GM21381 (cell line): ENCODE data around the gene LRRC37A3.
"Not testable (repeated sequence)": the region's sequence is repeated elsewhere in the genome, so short reads cannot be mapped to it uniquely, and the experiment has no call there.

Source experiments
- ATAC-seq: cut with Tn5 transposase; IDR thresholded peaks from one replicate; pipeline ENCODE4 v1.9.1; 2021; ENCODE audit warnings: mild to moderate bottlenecking, moderate library complexity; ENCODE audit not compliant: unreplicated experiment

Gene LRRC37A3

GRCh38 chr17:64927444-64927843, 8.2 kb upstream of the LRRC37A3 start:
- peak; percentile 52 for ATAC-seq

DNA sequence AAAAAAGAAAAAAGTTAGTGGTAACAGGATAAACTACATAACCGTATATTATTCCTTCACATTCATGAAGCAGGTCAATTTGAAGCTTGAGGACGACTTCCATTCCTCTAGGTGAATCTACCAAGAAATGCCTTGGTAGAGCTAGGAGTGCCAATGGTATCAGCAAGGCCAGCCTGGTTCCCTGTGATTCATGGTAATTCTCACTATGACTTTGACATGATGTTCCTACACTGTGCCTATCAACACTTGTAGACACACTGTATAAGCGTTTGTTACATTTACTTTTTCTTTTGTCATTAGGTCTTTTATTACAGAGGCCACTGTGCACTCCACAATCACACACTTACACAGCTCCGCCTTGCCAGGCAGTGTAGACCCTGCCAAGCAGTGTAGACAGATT, 7.2 kb upstream of the LRRC37A3 start:
- ATAC-seq, result not testable (repeated sequence)

DNA sequence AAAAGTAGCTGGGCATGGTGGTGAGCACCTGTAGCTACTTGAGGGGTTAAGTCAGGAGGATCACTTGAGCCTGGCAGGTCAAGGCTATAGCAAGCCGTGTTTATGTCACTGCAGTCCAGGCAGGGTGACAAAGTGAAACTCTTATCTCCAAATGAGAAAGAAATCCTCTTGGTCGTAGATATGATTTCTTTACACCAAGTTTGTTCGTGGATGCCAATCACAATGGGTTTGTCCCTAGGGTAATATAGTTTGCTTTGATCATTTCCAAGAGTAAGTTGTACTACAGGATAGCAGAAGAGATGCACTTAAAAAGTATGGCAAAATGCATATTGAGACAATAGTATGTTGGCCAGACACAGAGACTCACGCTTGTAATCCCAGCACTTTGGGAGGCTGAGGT, 6.0 kb upstream of the LRRC37A3 start:
- ATAC-seq, result not testable (repeated sequence)

DNA sequence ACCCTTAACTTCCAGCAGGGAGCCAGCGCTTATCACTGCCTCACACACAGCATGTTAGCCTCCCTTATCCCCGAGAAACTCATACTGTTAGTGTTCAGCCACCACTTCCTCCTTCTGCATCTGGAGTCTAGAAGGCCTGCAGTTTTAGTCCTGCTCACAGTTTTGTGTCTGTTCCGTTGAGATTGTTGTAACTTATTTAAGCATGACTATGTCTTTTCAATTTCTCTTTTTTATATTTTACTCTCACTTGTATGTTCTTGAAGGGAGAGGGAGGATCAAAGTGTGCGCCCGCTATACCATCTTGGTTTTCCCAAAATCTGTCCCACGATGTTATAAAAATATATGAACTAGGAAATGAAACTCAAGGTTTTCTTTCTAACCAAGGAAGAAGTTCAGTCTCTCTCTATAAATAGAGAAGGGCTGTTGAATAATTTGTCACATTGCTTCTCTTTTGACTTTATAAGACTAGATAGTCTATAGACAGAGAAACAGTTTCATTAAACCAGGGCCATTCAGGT, 3.8 kb upstream of the LRRC37A3 start:
- ATAC-seq, result not testable (repeated sequence)

GRCh38 chr17:64920419-64921172, 1.3 kb upstream of the LRRC37A3 start:
- no peak for ATAC-seq

- no peak for ATAC-seq
Measured at GRCh38 chr17:64920026-64920418, 744 bp upstream of the LRRC37A3 start.

GRCh38 chr17:64918842-64919288, 413 bp downstream of the LRRC37A3 start:
- peak; percentile 53 for ATAC-seq

- not testable (repeated sequence) for ATAC-seq
Measured at GRCh38 chr17:64917540-64917939, 1.7 kb downstream of the LRRC37A3 start.

- not testable (repeated sequence) for ATAC-seq
Measured at GRCh38 chr17:64915244-64915643, 4.0 kb downstream of the LRRC37A3 start.

- not testable (repeated sequence) for ATAC-seq
Measured at GRCh38 chr17:64910191-64910514, 9.1 kb downstream of the LRRC37A3 start.

GRCh38 chr17:64909511-64910190, 9.6 kb downstream of the LRRC37A3 start:
- ATAC-seq, result not testable (repeated sequence)

DNA sequence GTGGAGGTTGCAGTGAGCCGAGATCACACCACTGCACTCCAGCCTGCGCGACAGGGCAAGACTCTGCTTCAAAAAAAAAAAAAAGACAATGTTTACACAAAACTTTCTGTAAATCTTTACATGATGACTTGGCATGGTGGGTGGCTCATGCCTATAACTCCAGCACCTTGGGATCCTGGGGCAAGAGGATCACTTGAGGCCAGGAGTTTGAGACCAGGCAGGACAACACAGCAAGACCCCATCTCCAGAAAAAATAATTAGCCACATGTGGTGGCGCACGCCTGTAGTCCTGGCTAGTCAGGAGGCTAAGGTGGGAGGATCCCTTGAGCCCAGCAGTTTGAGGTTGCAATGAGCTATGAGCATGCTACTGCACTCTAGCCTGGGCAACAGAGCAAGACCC, 15.2 kb downstream of the LRRC37A3 start:
- ATAC-seq, result not testable (repeated sequence)

DNA sequence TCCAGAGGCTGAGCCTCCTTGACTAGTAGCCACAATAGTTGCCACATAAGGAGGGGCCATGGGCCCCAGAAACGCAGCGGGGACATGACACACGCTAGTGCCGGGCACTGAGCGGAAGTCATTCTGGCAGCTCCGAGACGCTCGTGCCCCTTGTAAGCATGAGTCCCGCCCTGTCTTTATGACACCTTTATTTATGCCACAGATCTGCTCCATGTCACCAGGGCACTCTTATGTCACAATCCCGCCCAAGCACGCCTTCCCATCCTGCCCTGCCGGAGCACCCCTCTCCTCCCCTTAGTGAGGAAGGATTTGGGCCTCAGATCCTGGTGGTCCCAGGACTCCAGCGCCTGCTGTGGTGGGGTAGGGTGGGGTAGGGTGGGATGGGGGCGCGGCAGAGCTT, 22.1 kb downstream of the LRRC37A3 start:
- ATAC-seq, result not testable (repeated sequence)

DNA sequence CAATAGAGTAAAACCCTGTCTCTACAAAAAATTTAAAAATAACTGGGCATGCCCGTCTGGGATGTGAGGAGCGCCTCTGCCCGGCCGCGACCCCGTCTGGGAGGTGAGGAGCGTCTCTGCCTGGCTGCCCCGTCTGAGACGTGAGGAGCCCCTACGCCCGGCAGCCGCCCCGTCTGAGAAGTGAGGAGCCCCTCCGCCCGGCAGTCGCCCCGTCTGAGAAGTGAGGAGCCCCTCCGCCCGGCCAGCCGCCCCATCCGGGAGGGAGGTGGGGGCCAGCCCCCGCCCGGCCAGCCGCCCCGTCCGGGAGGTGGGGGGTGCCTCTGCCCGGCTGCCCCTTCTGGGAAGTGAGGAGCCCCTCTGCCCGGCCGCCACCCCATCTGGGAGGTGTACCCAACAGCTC, 45.1 kb downstream of the LRRC37A3 start:
- ATAC-seq, result not testable (repeated sequence)

DNA sequence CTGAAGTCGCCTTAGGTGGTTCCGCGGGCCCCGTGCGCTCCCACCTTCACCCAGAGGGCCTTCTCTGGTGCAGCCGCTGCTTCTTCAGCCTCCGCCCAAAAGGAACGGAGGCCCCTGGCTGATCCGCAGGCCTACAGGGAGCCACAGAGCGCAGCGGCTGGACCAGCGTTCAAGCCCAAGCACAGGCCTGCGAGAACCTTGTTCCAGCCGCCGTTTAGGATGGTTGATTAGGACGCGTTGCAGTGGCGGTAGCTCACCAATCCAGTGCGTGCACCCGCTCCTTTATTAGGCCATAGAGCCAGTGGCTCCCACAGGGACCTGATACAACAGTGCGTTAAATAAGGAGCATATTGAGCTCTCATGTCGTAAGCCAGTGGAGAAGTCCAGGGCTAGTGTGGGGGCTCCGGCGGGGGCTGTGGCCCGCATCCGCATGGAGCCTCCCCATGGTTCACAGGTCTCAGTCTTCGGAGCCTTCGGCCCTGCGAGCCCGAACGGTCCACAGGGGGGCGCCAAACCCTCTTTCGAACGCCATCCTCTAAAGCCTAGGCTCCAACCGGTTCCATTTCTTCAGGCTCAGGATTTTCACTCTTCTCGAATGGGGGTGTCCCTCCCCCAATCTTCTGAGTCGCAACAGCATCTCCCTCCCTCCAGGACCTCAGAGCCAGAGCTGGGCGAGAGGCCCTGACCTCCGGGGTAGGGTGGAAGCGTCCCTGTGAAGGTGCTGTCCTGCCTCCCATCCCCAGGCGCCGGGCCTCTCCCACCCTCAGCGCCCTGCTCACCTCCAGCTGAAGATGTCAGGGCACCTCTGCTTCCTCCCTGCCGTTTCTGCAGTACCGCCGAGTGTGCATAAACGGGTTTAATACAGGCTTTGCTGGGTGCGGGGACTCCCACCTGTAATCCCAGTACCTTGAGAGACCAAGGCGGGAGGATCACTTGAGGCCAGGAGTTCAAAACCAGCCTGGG, 71.5 kb downstream of the LRRC37A3 start:
- not testable (repeated sequence) for ATAC-seq

DNA sequence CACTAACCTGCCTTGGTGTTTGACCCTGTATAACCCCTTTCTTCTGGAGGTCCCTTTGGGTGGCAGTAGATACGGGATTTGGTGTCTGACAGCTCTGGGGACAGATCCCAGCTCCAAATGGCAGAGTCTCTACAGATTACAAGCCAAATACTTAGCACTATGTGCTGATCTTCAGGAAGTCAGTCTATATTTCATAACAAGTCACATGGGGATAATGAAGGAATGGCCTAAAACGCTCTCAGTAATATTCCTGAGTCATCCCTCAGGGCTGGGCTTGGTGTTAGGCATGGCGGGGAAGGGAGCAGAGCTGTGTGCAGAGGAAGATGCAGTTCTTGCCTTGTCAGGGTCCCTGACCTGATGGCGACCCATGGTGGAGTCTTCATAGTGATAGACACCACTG, 72.4 kb downstream of the LRRC37A3 start:
- ATAC-seq, result not testable (repeated sequence)

- ATAC-seq, result not testable (repeated sequence)
Measured at GRCh38 chr17:64843918-64844317, 75.4 kb downstream of the LRRC37A3 start.

- ATAC-seq, result not testable (repeated sequence)
Measured at GRCh38 chr17:64842900-64843299, 76.4 kb downstream of the LRRC37A3 start.

- not testable (repeated sequence) for ATAC-seq
Measured at GRCh38 chr17:64840960-64841359, 78.3 kb downstream of the LRRC37A3 start.

DNA sequence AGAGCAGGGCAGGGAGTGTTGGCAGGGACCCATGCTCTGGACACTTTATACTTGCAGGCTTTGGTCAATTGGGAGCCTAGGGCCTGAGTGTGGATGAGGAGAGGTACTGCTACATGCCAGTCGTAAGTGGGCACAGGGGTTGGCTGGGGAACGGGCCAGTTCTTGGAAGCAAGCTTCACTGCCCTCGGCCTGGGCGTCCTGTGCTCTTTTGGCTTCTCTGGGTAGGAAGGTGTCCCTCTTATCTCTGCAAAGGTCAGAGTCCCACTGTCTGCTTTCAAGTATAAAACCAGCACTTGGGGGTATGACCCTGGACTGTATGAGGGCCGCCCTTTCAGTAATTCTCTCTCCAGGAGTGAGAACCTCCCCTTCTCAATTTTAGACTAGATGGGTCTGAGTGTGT, 80.8 kb downstream of the LRRC37A3 start:
- not testable (repeated sequence) for ATAC-seq
